ENCODE data around the gene SVEP1. TPM values are rescaled to one million over a fixed set of nuclear protein-coding genes. Genes with fewer than 3 reads are reported as not detected.

Gene SVEP1
- polyA plus RNA-seq, 1 of the 3 experiments (the other 2 are of a cell fraction), result 0.10 TPM

DNA sequence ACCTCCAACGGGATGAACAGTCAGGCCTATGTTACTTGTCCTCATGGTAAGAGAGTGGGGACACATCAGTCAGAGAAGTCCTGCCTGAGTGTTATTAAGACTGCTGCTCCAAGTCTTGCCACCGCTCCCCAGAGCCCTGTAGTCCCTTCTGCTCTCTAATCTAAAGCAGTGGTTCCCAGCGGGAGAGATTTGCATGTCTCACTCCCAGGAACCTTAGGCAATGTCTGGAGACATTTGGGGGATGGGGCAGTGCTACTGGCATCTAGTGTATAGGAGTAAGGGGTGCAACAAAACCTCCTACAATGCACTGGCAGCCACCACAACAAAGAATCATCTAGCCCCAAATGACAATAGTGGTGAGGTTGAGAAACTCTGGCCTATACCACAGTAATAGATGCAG, 2.6 kb upstream of the SVEP1 start:
- H3K4me3 ChIP-seq (ENCODE audit: low read depth in 2 of 2, low read length in 1 of 2), result no peak overlapping the region
- H3K79me2 ChIP-seq (ENCODE audit: insufficient read depth), result no peaks in the 10 kb centered on the region
- no peak for DNase-seq
- no peak overlapping the region for H2AFZ ChIP-seq (ENCODE audit: low read depth)
- peaks cover 16% of the 10 kb centered on the region; the same call in 1 of the 2 replicates for H3K27me3 ChIP-seq (ENCODE audit: insufficient read depth)
- H3K9me3 ChIP-seq, result no peaks in the 10 kb centered on the region
- CTCF ChIA-PET, result no interaction called here
- H3K27ac ChIP-seq (ENCODE audit: low read depth in 2 of 2, low read length in 1 of 2), result no peak overlapping the region
- H3K36me3 ChIP-seq (replicated peaks in 1 of 2; ENCODE audit: control insufficient read depth in 1 of 2, insufficient read depth in 2 of 2, low read length in 1 of 2), result no peaks in the 10 kb centered on the region
- no peaks in the 10 kb centered on the region for H4K20me1 ChIP-seq (ENCODE audit: insufficient read depth)
- POLR2A ChIA-PET, result no interaction called here
- WGBS (ENCODE audit: low lambda C conversion rate), result 65% methylated on average over 2 of the region's 3 CpGs
- no peak overlapping the region for H3K4me2 ChIP-seq
- TF ChIP-seq ELF1 (IDR thresholded peaks at IDR 0.05), result no peak
- TF ChIP-seq MXI1 (IDR thresholded peaks at IDR 0.05; ENCODE audit: low read depth, low read length), result no peak
- TF ChIP-seq RAD21 (IDR thresholded peaks at IDR 0.05; ENCODE audit: low read length), result no peak
- TF ChIP-seq NRF1 (IDR thresholded peaks at IDR 0.05; ENCODE audit: low read depth, low read length), result no peak
- TF ChIP-seq NFIC (IDR thresholded peaks at IDR 0.05; ENCODE audit: borderline replicate concordance), result no peak
- no peak for TF ChIP-seq SIN3A (IDR thresholded peaks at IDR 0.05; ENCODE audit: borderline replicate concordance, low read depth, low read length)
- TF ChIP-seq, protein P1, sequence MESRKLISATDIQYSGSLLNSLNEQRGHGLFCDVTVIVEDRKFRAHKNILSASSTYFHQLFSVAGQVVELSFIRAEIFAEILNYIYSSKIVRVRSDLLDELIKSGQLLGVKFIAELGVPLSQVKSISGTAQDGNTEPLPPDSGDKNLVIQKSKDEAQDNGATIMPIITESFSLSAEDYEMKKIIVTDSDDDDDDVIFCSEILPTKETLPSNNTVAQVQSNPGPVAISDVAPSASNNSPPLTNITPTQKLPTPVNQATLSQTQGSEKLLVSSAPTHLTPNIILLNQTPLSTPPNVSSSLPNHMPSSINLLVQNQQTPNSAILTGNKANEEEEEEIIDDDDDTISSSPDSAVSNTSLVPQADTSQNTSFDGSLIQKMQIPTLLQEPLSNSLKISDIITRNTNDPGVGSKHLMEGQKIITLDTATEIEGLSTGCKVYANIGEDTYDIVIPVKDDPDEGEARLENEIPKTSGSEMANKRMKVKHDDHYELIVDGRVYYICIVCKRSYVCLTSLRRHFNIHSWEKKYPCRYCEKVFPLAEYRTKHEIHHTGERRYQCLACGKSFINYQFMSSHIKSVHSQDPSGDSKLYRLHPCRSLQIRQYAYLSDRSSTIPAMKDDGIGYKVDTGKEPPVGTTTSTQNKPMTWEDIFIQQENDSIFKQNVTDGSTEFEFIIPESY (IDR thresholded peaks at IDR 0.05; ENCODE audit: borderline replicate concordance, low read depth), result no peak
- TF ChIP-seq EP300 (IDR thresholded peaks at IDR 0.05; ENCODE audit: borderline replicate concordance in 1 of 2, low read depth in 1 of 2, low read length in 1 of 2), result no peak
- TF ChIP-seq CHD2 (IDR thresholded peaks at IDR 0.05; ENCODE audit: low read length, partially characterized antibody), result no peak
- TF ChIP-seq TCF12 (IDR thresholded peaks at IDR 0.05), result no peak
- TF ChIP-seq POLR2AphosphoS5 (IDR thresholded peaks at IDR 0.05; ENCODE audit: low read depth, low read length), result no peak
- no peak for TF ChIP-seq GATA2 (CRISPR knock-in tag; IDR thresholded peaks at IDR 0.05)
- H3K9me2 ChIP-seq, result no peaks in the 10 kb centered on the region
- no peaks in the 10 kb centered on the region for H3F3A ChIP-seq (replicated peaks; ENCODE audit: insufficient read depth)
- no peak overlapping the region for H3K9ac ChIP-seq
- H3K4me1 ChIP-seq (ENCODE audit: control insufficient read depth in 1 of 2, insufficient read depth in 2 of 2, low read depth in 1 of 2, low read length in 1 of 2), result peaks cover 0 to 16% of the 10 kb centered on the region in 2 experiments; a peak in 2 of 4 replicates

DNA sequence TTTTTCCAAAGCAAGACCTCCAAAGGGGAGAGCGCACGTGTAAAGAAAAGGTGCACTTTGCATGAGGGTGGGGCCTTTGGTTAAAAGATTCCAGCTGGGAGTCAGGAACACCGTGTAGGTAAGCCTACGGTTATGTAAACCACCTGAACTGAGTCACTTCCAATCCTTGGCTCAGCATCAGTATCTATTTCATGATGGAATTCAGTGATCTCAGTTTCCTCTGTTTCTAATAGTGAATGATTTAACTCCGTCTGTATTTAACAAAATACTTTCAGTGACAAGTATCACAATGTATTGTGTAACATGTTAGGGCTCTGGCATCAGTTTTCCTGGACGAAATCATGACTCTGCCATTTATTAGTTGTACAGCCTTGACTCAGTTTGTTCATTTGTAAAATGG, 1.3 kb upstream of the SVEP1 start:
- ChIA-PET CTCF (interaction anchor here (0.6 kb wide), 1 partner anchor 109 kb away, joined by 3 read pairs; no protein-coding TSS in a partner anchor), POLR2A (no interaction called here)

More for the DNA sequence above, 1.3 kb upstream of the SVEP1 start:
- peaks cover 0 to 16% of the 10 kb centered on the region in 2 experiments; a peak in 2 of 4 replicates for H3K4me1 ChIP-seq (ENCODE audit: control insufficient read depth in 1 of 2, insufficient read depth in 2 of 2, low read depth in 1 of 2, low read length in 1 of 2)
- no peaks in the 10 kb centered on the region for H4K20me1 ChIP-seq (ENCODE audit: insufficient read depth)
- no peak overlapping the region for H3K9ac ChIP-seq
- H3K4me3 ChIP-seq (ENCODE audit: low read depth in 2 of 2, low read length in 1 of 2), result no peak overlapping the region
- 41% methylated on average over 6 of the region's 6 CpGs for WGBS (ENCODE audit: low lambda C conversion rate)
- DNase-seq, result no peak
- no peaks in the 10 kb centered on the region for H3K79me2 ChIP-seq (ENCODE audit: insufficient read depth)
- peaks cover 3% of the 10 kb centered on the region for H3F3A ChIP-seq (replicated peaks; ENCODE audit: insufficient read depth)
- H2AFZ ChIP-seq (ENCODE audit: low read depth), result no peak overlapping the region
- TF ChIP-seq TCF12 (IDR thresholded peaks at IDR 0.05), result peak; percentile 50; the same call in 1 of the 2 replicates
- TF ChIP-seq GABPA (IDR thresholded peaks at IDR 0.05; ENCODE audit: low read depth), result no peak
- no peaks in the 10 kb centered on the region for H3K9me3 ChIP-seq
- H3K36me3 ChIP-seq (replicated peaks in 1 of 2; ENCODE audit: control insufficient read depth in 1 of 2, insufficient read depth in 2 of 2, low read length in 1 of 2), result no peaks in the 10 kb centered on the region
- H3K4me2 ChIP-seq, result no peak overlapping the region
- no peak overlapping the region for H3K27ac ChIP-seq (ENCODE audit: low read depth in 2 of 2, low read length in 1 of 2)
- H3K9me2 ChIP-seq, result no peaks in the 10 kb centered on the region
- H3K27me3 ChIP-seq (ENCODE audit: insufficient read depth), result peaks cover 16% of the 10 kb centered on the region; the same call in 1 of the 2 replicates

Data from SK-N-SH (cell line).